Ishikawa (cell line): ENCODE results near the gene NUDT17.

ENCODE experiments used
- CEBPB ChIP-seq: IDR thresholded peaks from 2 replicates; pipeline ENCODE4 v1.6.1; 2012
- EP300 ChIP-seq: IDR thresholded peaks from 2 replicates; pipeline ENCODE4 v1.6.1; 2012; ENCODE audit warnings: borderline replicate concordance
- FOXM1 ChIP-seq: IDR thresholded peaks from 2 replicates; pipeline ENCODE4 v1.6.1; 2012; ENCODE audit warnings: low read depth, borderline replicate concordance
- MAX ChIP-seq: IDR thresholded peaks from 2 replicates; pipeline ENCODE4 v1.6.1; 2012
- NFIC ChIP-seq: IDR thresholded peaks from 2 replicates; pipeline ENCODE4 v1.6.1; 2012

- TF ChIP-seq EP300 (no peak), MAX (no peak), NFIC (no peak), CEBPB (no peak), FOXM1 (no peak)
These were observed 19.4 kb upstream of the NUDT17 start for GRCh38 chr1:145826030-145826429.
